RWPE1 (cell line): ENCODE measurements around the gene TSPAN2.

Source experiments
- CTCF ChIA-PET: fragments of 350-600 bp; sonication (Branson Sonifier 250); formaldehyde crosslinking; extraction: SDS; loops from one replicate; lab custom pipeline; 2021; lab: Yijun Ruan, JAX
- POLR2A ChIA-PET: fragments of 400-600 bp; formaldehyde crosslinking; extraction: SDS; loops from one replicate; lab custom pipeline; 2020; ENCODE audit warnings: antibody characterized with exemption; ENCODE audit not compliant: low non-redundant PET; lab: Yijun Ruan, JAX
- DNase-seq: peaks from one replicate; pipeline ENCODE4 v3.0.0; 2012; ENCODE audit warnings: low spot score
- H3K27ac ChIP-seq: fragments of 450-650 bp; 2 replicates; pipeline ENCODE4 v1.5.1; 2017
- CTCF ChIP-seq: fragments of 450-650 bp; conservative IDR thresholded peaks from 2 replicates; pipeline ENCODE4 v1.5.1; 2017; ENCODE audit warnings: low read depth, mild to moderate bottlenecking

TSPAN2 gene

DNA sequence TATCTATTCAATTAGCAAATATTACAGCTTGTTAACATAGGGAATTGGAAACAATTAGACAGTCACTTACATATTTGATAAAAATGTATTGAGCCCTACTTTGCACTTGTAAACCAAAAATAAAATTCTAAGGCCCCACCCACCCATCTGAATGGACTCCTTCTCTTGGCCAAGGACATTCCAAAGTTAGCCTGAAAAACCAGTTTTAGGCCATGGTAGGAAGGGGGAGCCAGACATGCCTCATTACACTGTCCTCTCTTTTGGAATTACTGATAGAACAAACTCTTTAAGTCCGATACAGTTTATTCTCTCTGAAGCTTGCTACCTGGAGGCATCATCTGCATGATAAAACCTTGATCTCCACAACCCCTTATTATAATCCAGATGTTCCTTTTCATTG, 28.0 kb upstream of the TSPAN2 start:
- no peak for DNase-seq

DNA sequence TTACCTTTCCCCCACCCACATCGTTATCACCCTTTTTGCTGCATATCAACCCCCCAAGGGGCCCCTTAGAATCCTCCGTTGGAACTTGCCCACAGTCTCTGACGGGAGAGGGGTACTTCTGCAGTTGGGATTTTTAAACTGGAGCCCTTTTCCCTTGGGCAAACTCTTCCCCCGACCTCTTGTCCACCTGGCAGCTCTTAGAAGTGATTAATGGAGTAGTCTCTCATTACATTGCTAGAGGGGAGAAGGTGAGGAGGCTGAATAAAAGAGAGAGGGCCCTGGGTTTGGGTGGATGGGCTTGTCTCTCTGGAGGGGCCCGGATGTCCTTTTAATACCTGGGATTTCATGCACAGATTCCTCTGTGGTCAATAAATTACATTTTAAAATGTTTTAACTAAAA, 27.2 kb upstream of the TSPAN2 start:
- DNase-seq = no peak
- no peak for TF ChIP-seq CTCF
- ChIA-PET POLR2A (no interaction called here), CTCF (interaction anchor here (0.6 to 1.0 kb wide), 3 partner anchors 14 to 833 kb away, joined by 3 to 4 read pairs (median 4); no protein-coding TSS in a partner anchor)
- H3K27ac ChIP-seq = no peak overlapping the region

More for the DNA sequence above, 28.0 kb upstream of the TSPAN2 start:
- ChIA-PET POLR2A (no interaction called here), CTCF (no interaction called here)
- H3K27ac ChIP-seq = no peak overlapping the region
- no peak for TF ChIP-seq CTCF

- ChIA-PET CTCF (interaction anchor here (0.6 to 1.0 kb wide), 2 partner anchors 14 to 832 kb away, joined by 3 to 4 read pairs; no protein-coding TSS in a partner anchor), POLR2A (no interaction called here)
- no peak for TF ChIP-seq CTCF
- no peak for DNase-seq
- H3K27ac ChIP-seq = no peak overlapping the region
Measured at GRCh38 chr1:115115521-115116161, 26.3 kb upstream of the TSPAN2 start.

GRCh38 chr1:115114308-115114707, 25.0 kb upstream of the TSPAN2 start:
- POLR2A ChIA-PET = no interaction called here
- no peak for DNase-seq

GRCh38 chr1:115113766-115114165, 24.5 kb upstream of the TSPAN2 start:
- no peak overlapping the region for H3K27ac ChIP-seq
- DNase-seq = no peak
- ChIA-PET CTCF (interaction anchor here (0.6 to 1.8 kb wide), 8 partner anchors 12 to 481 kb away, joined by 3 to 12 read pairs (median 3); no protein-coding TSS in a partner anchor), POLR2A (no interaction called here)
- TF ChIP-seq CTCF = no peak

More at GRCh38 chr1:115114308-115114707, 25.0 kb upstream of the TSPAN2 start:
- no peak for TF ChIP-seq CTCF
- no peak overlapping the region for H3K27ac ChIP-seq
- CTCF ChIA-PET = interaction anchor here (0.6 kb wide), 1 partner anchor 69 kb away, joined by 3 read pairs; no protein-coding TSS in a partner anchor

DNA sequence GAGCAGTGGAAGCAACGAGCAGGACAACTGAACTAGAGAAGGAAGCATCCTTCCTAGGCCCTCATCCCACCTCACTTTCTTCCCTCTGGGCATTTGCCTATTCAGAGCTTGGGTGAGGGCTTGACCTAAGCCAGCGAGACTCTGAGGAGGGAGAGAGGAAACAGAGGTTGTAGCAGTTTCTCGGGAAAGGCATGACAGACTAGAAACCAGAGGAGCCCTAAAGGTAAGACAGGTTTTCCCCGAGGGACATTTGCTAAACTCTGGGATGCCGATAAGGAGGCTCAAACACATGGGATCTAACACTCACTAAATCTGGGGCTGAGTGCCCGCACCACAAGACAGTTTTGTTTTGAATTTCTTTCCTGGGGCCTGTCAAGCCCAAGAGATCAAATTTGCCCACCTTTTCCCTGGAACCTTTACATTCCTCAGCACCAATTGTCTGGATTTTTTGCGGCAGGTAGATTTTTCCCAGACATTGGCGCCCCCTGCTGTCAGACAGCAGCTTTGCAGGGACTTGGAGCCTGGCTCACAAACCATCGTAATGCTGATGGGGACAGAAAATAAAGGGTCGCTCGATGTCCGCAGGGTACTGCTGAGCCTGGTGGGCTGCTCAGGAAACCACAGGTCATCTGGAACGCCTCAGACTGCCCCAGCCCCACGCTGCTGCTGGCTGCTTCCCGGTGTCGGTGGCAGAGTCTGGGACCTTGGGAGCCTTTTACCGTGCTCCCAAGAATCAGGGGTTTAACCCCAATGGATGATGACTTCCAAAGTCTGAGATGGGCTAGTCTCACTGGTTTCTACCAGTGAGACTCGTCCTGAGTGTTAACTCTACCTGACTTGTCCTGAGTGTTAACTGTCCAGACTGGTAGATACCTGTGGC, 23.4 kb upstream of the TSPAN2 start:
- ChIA-PET POLR2A (no interaction called here), CTCF (interaction anchor here (0.5 to 1.8 kb wide), 14 partner anchors 10 to 1137 kb away, joined by 3 to 12 read pairs (median 4); no protein-coding TSS in a partner anchor)
- no peak for DNase-seq
- peak; percentile 90 for TF ChIP-seq CTCF
- H3K27ac ChIP-seq = no peak overlapping the region
